HG03457 (cell line): ENCODE data around the gene EIF1.
"Not testable (repeated sequence)": the region's sequence is repeated elsewhere in the genome, so short reads cannot be mapped to it uniquely, and the experiment has no call there.

ENCODE experiments used
- ATAC-seq: cut with Tn5 transposase; IDR thresholded peaks from one replicate; pipeline ENCODE4 v1.9.1; 2021; ENCODE audit warnings: moderate number of reproducible peaks; ENCODE audit not compliant: unreplicated experiment

Gene EIF1

DNA sequence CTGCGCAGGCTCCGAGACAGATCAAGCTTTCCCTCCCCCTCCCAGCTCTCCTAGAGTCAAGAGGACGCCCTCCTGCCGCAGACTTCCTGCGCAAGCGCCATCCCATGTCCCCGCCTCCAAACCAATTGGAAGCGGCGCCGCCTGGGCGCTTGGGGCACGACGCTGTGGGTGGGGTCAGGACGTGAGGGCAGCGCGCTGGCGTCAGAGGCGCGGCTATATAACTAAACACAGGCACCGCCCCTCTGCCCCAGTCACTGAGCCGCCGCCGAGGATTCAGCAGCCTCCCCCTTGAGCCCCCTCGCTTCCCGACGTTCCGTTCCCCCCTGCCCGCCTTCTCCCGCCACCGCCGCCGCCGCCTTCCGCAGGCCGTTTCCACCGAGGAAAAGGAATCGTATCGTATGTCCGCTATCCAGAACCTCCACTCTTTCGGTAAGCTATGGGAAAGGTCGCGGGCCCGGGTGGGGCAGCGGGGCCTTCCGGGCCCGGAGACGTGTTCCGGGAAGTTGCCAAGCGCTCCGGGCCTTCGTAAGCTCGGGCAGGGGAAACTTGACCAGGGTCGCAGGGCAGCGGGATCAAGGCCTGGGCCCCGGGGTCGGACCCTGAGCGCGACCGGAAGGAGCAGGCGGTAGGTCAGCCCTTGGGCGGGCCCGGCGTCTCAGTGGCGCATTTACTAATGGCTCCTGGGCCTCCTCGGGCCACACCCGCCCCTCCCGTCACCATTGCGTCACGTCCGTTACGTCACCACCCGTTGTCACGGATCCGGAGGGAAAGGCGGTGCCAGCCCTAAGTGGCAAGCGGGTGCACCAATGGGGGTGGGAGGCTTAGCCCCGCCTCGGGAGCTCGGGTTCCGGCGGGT, at the start of gene EIF1:
EIF1 (plus strand) TSS at position 245 of the 856 bp plus-strand sequence; CDS start at position 399, 154 bp downstream.
- peak; percentile 60 for ATAC-seq

DNA sequence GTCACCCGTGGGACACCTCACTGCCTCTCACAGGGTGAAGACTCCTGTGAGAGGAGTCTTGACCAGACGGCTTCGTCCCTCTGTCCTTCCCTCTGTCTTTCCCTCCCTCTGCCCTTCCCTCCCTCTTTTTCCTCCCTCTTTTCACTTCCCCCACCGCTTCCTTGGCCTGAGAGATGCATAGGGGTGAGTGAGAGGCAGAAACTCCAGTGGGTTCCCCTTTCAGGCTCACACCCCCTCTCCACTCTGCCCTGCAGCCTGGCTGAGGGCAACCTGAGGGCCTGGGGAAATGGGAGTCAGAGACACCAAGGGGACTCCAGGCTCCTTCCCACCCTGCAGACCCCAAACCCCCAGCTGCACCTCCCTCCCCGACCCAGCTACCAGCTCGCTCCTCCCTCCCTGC, 49.7 kb upstream of the EIF1 start:
- no peak for ATAC-seq

DNA sequence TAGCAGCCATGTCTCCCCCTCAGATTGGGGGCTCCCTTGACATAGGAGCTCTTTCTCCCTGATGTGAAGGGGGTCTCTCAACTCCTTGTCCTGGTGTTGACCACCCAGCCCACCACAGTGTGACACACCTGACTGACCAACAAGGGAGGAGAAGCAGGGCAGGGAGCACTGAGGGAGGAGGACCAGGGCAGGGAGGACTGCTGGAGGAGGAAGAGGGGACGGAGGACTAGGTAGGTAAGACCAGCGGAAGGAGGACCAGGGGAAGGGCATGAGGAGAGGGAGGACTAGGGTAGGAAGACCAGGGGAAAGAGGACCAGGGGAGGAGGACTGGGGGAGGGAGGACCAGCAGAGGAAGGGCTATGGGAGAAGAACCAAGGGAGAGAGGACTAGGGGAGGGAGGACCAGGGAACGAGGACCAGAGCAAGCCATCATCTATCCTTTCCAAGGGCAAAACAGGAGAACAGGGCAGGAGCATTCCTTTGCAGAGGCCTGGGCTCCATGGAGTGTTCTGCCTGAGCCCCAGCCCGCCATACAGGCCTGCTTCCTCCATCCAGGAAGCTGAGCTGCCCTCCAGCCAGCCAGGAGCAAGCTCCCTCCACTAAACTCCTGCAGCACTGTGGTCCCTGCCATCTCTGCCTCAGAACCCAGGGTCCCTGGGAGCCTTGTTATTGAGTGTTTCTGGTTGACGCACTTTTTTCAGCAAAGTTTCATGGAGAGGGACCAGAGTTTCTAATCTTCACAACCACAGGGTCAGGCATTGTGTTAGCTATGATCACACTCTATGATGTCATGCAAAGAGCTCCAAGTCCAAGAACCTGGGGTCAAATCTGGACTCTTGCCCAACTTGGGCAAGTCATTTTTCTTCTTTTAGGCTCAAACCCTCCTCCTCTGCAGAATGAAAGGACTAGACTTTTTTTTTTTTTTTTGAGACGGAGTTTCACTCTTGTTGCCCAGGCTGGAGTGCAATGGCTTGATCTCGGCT, 48.9 kb upstream of the EIF1 start:
- no peak for ATAC-seq

DNA sequence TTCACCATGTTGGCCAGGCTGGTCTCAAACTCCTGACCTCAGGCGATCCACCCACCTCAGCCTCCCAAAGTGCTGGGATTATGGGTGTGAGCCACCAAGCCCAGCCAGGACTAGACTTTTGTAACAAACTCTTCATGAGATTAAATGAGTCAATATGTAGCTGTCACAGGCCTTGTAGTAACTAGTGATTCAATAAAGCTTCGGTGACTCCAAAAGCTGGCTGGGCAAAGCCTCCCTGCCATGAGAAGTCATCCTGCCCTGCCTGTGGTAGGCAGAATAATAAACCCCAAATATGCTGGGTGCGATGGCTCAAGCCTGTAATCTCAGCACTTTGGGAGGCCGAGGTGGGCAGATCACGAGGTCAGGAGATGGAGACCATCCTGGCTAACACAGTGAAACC, 48.1 kb upstream of the EIF1 start:
- ATAC-seq, result not testable (repeated sequence)

DNA sequence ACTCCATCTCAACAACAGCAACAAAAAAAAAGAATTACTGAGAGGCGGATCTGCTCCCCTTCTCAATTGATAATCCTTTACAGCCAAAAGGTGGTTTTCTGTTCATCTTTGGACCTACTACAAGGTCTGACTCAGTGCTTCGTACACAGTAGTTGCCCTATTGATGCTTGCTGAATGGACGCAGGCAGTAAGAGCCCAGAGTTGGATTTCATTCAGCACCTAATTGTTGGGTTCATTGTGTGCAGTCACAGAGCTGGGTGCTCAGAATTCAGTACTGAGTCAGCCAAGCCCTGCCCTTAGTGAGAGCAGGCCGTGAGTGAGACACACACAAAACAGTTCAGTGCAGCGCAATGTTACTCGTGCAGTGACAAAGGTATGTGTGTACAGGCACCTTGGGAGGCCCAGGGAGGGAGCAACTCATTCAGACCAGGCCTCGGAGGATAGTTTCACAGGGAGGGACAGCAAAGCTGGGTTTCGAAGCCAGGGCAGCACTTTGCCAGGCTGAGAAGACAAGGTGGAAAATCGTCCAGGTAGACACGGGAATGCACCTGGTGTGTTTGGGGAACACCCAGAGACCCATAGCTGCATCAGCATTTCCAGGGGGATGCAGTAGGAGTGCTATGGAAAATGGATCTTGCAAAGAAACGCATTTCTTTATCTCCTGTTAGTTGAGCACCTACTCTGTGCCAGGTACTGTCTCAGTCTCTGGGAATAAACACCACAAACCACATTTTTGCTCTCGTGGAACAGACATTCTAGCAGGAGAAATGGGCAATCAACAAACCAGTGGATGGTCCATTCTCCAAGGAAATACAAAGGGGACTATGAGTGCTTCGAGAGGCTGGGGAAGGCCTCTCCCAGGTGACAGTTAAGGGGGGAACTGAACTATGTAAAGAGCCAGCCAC, 46.2 kb upstream of the EIF1 start:
- ATAC-seq, result no peak

DNA sequence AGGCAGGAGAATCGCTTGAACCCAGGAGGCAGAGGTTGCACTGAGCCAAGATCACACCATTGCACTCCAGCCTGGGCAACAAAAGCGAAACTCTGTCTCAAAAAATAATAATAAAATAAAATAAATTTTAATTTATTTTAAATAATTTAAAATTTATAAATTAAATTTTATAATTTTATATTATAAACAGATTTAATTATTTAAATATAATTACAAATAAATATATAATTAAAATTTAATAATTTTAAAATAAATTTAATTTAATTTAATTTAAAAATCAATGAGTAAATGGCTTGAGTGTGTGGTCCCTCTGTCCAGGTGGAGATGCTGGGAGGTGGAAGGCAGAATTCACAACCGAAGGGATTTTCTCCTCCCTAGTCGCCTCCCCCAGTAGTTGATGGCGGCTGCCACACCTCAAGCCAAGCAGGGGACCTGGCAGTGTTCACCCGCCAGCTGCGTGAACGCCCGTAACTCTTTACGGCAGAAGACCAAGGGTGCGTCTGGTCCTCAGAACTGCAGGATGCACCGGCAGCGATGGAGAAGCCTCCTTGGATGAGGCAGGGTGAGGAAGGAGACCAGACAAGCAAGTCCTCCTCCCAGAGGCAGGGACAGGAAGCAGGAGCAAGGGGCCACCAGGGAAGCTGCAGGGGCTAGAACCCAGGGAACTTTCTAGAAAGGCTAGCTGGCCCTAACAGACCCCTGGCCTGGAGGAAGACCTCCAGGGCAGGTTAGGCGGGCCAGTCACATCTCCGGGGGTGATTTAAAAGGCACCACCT, 41.5 kb upstream of the EIF1 start:
- no peak for ATAC-seq

DNA sequence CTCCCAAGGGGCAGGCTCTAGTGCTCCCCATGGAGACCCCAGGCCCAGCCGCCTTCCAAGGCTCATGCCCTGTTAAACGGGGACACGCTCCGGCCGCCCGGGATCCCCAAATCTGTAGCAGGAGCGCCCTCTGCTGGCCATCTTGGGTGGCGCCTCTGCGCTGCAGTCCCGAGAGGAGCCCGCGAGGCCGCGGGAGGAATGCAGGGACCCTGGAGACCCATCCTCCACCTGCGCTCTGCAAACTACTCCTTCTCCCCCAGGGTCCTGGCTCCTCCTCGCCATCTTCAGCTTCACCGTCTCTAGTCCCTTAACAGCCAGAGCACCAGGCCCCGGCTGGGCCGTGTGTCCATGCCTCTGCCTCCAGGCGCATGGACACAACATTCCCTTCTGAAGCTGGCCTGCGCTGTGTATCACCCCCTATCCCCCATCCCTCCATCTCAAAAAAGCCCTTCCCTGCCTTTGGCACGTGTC, 40.7 kb upstream of the EIF1 start:
- no peak for ATAC-seq

DNA sequence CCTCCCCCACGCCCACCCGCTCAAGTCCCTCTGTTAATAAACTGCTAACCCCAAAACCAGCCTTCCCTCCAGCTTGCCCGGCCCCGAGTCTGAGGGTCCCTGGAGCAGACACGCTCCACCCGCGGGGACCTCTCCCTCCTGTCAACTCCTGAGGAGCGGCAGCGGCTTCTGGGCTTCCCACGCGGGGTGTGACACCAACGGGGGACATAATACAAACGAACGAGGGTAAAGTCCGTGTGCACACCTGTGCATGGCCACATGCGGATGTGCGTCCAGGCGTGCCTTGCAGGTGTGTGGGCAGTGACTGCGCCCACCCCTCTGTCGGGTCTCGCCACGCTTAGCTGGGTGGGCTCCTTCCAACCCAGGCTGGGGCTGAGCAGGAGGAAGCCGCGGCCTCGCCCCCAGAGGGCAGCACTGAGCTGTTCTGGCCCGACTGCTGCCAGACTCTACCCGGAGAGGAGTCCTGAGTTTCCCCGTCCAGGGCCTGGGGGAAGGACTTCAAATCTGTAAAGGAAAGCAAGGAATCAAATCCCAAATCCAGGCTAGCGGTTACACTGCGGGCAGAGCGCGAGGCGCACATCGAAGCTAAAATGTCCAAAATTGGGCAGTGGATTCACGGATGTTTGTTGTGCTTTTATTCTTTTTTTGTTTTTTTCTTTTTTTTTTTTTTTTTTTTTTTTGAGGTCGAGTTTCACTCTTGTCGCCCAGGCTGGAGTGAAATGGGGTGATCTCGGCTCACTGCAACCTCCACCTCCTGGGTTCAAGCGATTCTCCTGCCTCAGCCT, 40.1 kb upstream of the EIF1 start:
- ATAC-seq, result no peak

DNA sequence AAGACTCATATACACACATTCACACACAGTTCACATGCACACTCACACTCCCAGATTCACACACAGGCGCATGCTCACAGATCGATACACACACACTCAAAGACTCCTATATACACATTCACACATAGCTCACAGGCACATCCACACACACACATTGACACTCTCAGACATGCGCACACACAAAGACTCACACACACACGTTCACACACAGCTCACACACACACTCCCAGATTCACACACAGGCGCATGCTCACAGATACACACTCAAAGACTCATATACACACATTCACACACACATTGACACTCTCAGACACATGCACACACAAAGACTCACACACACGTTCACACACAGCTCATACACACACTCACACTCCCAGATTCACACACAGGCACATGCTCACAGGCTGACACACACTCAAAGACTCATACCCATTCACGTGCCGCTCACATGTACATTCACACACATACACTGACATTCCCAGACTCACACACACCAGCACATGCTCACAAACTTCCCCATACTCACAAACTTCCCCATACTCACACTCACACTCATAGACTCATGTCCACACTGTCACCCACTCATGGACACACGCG, 38.7 kb upstream of the EIF1 start:
- no peak for ATAC-seq

DNA sequence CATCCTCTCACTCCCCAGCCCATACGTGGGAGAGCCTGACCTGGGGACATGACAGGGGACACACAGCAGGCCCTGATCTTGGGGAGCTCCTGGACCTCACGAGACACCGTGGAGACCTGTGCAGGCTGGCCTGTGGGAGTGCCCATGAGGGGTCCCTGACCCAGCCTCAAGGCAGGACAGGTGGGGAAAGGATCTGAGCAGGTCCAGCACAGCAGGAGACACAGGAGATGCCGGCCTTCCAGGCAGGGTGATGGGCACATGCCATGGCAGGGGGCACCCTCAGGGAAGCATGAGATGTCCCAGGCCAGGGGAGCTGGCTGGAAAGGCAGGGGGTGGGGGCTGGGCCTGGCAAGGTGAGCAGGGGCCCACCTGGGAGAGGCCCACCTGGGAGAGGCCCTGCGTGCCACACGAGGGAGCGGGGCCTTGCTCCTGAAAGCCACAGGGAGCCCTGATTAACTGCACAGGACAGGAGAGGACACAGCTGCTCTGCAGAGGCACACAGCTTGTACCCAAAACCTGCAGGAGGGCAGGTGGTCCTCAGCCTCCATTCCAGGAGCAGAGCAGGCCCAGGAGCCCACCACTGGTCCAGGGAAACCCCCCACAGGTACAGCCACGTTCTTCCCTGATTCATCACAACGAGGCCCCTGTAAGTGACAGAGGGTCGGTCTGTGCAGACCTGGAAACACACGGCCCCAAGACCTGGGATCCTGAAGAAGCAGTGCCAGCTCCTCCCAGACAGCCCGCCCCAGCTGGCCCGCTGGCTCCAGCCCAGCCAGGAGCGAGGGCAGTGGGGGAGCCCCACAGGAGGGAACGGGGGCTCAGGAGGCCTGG, 37.7 kb upstream of the EIF1 start:
- no peak for ATAC-seq

DNA sequence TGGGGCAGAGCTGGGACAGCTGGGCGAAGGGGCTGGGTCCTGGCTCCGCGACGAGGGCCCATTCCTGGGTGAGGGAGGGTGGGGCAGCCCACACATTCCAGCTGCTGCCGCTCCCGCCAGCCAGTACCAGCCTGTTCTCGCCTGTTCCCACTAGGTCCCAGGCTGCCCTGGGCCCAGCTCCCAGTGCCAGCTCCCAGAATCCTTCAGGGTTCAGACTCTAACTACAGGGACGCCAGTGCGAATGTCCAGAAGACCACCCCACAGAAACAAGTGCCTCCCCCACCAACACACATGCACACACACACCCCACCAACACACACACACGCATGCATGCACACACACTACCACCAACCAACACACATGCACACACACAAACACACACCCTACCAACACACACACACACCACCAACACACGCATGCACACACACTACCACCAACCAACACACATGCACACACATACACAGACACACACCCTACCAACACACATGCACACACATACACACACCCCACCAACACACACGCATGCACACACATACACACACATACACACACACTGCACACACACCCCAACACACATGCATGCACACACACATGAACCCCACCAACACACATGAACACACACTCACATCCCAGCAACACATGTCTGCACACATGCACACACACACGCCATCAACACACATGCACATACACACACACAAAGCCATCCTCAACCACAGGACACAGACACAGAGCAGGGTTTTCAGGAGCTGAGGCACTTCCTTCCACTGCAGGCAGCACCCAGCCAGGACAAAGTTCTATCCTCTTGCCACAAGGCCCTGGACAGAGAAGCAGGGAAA, 36.8 kb upstream of the EIF1 start:
- no peak for ATAC-seq

DNA sequence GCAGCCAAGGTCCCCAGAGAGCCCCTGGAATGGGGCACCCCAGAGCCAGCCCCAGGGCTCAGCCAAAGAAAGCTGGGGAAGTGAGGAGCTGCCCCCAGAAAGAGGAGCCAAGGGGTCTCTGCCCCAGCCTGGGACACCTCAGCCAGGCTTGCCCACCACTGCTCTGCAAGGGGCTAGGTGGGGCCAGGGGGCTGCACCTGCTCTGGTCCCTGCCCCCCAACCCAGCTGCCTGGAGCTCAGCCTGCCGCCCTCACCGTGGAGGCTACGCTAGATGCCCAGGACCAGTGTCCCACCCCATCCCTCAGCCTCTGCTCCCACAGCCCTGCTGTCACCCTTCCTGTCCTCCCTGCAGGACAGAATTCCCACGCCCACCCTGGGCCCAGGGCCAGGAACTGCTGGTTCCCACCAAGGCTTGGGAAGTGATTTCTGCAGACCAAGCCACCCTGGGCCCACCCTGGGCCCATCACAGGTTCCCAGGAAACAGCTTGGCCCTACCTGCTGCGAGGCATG, 36.2 kb upstream of the EIF1 start:
- no peak for ATAC-seq

DNA sequence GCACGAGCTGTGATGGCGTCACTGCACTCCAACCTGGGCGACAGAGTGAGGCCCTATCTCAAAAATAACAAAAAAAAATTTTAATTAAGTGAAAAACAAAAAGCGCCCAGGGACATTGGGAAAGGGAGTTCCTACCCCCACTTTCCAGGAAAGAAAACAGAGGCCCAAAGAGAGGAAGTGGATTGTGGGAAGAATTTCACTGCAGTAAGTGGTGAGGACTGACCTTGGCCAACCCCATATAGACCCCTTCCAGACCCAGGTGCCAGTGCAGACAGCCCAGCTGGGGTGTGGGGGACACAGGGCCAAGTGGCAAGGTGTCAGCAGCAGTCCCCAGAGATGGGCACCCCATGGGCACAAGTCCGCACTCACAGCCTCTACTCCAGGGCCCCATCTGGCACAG, 35.3 kb upstream of the EIF1 start:
- no peak for ATAC-seq

DNA sequence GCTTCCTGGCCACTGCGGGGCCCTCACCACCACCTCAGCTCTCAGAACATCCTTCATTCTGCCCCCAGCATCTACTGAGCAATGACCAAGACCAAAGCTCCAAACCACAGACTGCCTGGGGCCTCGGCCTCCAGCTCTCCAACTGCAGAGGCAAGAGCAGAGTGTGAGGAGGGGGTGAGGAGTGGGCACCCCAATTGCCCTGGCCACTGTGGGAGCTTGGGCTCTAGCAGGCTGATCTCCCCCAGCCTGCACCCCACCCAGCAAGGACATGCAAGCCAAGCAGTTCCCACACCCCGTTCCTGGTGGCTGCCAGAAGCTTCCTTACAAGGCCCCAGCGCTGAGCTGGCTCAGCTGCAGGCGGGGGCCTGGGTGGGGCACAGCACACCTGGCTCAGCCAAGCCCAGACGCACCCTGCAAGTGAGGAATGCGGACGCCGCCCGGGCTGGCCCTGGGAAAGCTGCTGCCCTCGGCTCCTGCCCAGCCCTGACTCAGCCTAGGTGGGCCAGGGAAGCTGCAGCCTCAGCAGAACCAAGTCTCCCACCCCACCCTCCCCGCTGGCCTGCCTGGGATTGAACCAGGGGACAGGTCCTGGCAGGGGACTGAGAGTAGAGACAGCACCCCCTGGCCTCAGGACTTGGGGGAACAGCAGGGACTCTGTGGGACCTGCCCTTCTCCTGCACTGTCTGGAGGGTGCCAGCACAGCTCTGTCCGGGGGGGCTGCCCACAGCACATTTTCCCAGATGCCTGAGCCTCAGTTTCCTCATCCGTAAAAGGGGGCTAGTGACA, 34.6 kb upstream of the EIF1 start:
- ATAC-seq, result no peak

DNA sequence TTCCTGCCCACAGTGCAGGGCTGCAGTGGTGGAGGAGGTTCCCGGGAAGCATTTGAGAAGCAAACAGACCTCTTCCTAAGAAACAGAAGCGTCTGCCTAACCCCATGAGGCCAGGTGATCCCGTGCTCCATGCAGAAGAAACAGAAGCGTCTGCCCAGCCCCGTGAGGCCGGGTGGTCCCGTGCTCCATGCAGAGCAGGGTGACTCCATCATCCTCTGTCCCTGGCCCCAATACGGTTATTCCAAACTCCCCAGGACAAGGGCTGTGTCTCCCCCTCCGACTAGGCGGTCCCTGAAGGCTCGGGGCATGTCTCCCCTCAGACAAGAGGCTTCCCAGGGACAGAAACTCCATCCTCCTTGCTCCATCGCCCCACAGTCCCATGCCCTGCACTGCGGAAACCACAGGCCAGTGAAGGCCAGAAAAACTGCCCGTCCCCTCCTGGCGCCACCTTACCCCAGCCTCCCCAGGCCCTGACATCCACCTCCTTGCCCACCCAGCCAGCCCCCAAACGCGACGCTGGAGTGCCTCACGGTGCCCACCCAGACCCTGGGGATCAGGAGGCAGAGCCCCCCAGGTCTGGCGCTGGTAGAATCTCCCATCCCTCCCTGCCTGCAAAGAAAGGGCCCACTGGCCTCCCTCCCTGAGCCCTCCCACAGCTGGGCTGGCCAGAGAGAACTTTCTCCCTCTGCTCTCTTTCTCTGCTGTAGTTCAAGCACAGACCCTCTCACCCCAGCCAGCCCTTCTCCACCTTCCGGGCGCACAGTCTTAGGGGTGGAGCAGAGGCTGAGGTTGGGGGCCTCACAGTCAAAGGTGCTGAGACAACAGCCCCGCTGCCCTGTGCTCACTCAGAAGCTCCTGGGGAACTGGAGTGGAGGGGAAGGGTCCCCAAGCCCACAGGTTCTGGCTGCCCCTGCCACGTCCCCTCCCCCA, 33.7 kb upstream of the EIF1 start:
- ATAC-seq, result no peak
